SK-N-SH (cell line): ENCODE data around the gene BBS9. TPM values are rescaled to one million over a fixed set of nuclear protein-coding genes. Genes with fewer than 3 reads are reported as not detected.

Experiments used
- CTCF ChIA-PET: fragments of 300-600, 350-600 bp; formaldehyde crosslinking; extraction: SDS; loops from one replicate; lab custom pipeline; 2021; lab: Yijun Ruan, JAX
- POLR2A ChIA-PET: fragments of 350-600 bp; sonication (Branson Sonifier 250); formaldehyde crosslinking; extraction: SDS; loops from one replicate; lab custom pipeline; 2020; ENCODE audit warnings: antibody characterized with exemption, inconsistent platforms; lab: Yijun Ruan, JAX
- DNase-seq: peaks from one replicate; pipeline ENCODE4 v3.0.0; 2012
- H2AFZ ChIP-seq: fragments of 200-600 bp; sonication (generic); 2 replicates; pipeline ENCODE4 v1.8.1; 2016; ENCODE audit warnings: antibody characterized with exemption, mild to moderate bottlenecking, low read depth
- H3F3A ChIP-seq: fragments of 200-600 bp; sonication (generic); replicated peaks from 2 replicates; pipeline ENCODE3; 2016; ENCODE audit warnings: antibody characterized with exemption, mild to moderate bottlenecking; ENCODE audit not compliant: insufficient read depth
- H3K27ac ChIP-seq, 2 experiments: fragments of 200-500 bp in 1 of 2; fragments of 200-600 bp in 1 of 2; sonication (Bioruptor generic) in 1 of 2; sonication (generic), shearing (Covaris generic) in 1 of 2; 2 replicates each; pipeline versions ENCODE4 v1.5.1 to v1.6.1; 2014 to 2016; ENCODE audit warnings: low read depth in 2 of 2, inconsistent platforms in 1 of 2, low read length in 1 of 2, mild to moderate bottlenecking in 1 of 2, mixed read lengths in 1 of 2
- H3K27me3 ChIP-seq: fragments of 200-600 bp; sonication (generic), shearing (Covaris generic); 2 replicates; pipeline ENCODE4 v1.6.1; 2016; ENCODE audit warnings: mixed run types; ENCODE audit not compliant: insufficient read depth
- H3K36me3 ChIP-seq, 2 experiments: fragments of 200-500 bp in 1 of 2; fragments of 200-600 bp in 1 of 2; sonication (Bioruptor generic) in 1 of 2; sonication (generic) in 1 of 2; replicated peaks in 1 of 2; 2 replicates each; pipeline versions ENCODE3 to v1.5.1; 2014 to 2016; ENCODE audit warnings: low read length in 1 of 2, mild to moderate bottlenecking in 1 of 2; ENCODE audit not compliant: insufficient read depth in 2 of 2, control insufficient read depth in 1 of 2
- H3K4me1 ChIP-seq, 2 experiments: fragments of 200-500 bp in 1 of 2; fragments of 200-600 bp in 1 of 2; sonication (Bioruptor generic) in 1 of 2; sonication (generic), shearing (Covaris generic) in 1 of 2; 2 replicates each; pipeline versions ENCODE4 v1.5.1 to v1.6.1; 2014 to 2016; ENCODE audit warnings: low read depth in 1 of 2, low read length in 1 of 2, mixed run types in 1 of 2; ENCODE audit not compliant: insufficient read depth in 2 of 2, control insufficient read depth in 1 of 2
- H3K4me2 ChIP-seq: fragments of 200-600 bp; sonication (generic), shearing (Covaris generic); 2 replicates; pipeline ENCODE4 v1.6.1; 2017; ENCODE audit warnings: mixed run types
- H3K4me3 ChIP-seq, 2 experiments: fragments of 200-500 bp in 1 of 2; fragments of 200-600 bp in 1 of 2; sonication (Bioruptor generic) in 1 of 2; sonication (generic), shearing (Covaris generic) in 1 of 2; 2 replicates each; pipeline versions ENCODE4 v1.5.1 to v1.8.1; 2014 to 2016; ENCODE audit warnings: low read depth in 2 of 2, inconsistent platforms in 1 of 2, low read length in 1 of 2, mild to moderate bottlenecking in 1 of 2, mixed read lengths in 1 of 2, moderate library complexity in 1 of 2
- H3K79me2 ChIP-seq: fragments of 200-600 bp; sonication (generic); 2 replicates; pipeline ENCODE4 v1.8.1; 2017; ENCODE audit warnings: mild to moderate bottlenecking; ENCODE audit not compliant: insufficient read depth
- H3K9ac ChIP-seq: fragments of 200-600 bp; sonication (generic); 2 replicates; pipeline ENCODE4 v1.6.1; 2017; ENCODE audit warnings: mixed run types
- H3K9me2 ChIP-seq: fragments of 200-600 bp; sonication (generic); 2 replicates; pipeline ENCODE4 v1.6.1; 2017; ENCODE audit warnings: mixed run types
- H3K9me3 ChIP-seq: fragments of 200-600 bp; sonication (generic); 2 replicates; pipeline ENCODE4 v1.6.1; 2017; ENCODE audit warnings: mixed run types, mild to moderate bottlenecking, moderate library complexity
- H4K20me1 ChIP-seq: fragments of 200-600 bp; sonication (generic); 2 replicates; pipeline ENCODE4 v1.6.1; 2017; ENCODE audit warnings: mild to moderate bottlenecking, mixed run types; ENCODE audit not compliant: insufficient read depth
- EZH2phosphoT487 ChIP-seq: fragments of 200-600 bp; sonication (generic); IDR thresholded peaks from 2 replicates; pipeline ENCODE4 v1.6.1; 2017; ENCODE audit warnings: low read depth, mixed run types, mild to moderate bottlenecking, antibody characterized with exemption, moderate library complexity, borderline replicate concordance
- FOXJ3 ChIP-seq: sonication (generic); formaldehyde crosslinking; IDR thresholded peaks from 2 replicates; pipeline ENCODE4 v1.5.1; 2020; ENCODE audit warnings: mild to moderate bottlenecking, missing genetic modification reagents
- GABPA ChIP-seq: IDR thresholded peaks from 2 replicates; pipeline ENCODE4 v1.4.0; 2012; ENCODE audit warnings: low read depth, mild to moderate bottlenecking
- NRF1 ChIP-seq: IDR thresholded peaks from 2 replicates; pipeline ENCODE4 v1.6.1; 2012; ENCODE audit warnings: low read depth, mild to moderate bottlenecking, low read length
- RAD21 ChIP-seq: IDR thresholded peaks from 2 replicates; pipeline ENCODE4 v1.6.1; 2012; ENCODE audit warnings: mild to moderate bottlenecking, low read length
- RCOR1 ChIP-seq: fragments of 150-350 bp; IDR thresholded peaks from 2 replicates; pipeline ENCODE4 v1.6.1; 2017; ENCODE audit warnings: antibody characterized with exemption, low read length
- RXRA ChIP-seq: IDR thresholded peaks from 2 replicates; pipeline ENCODE4 v1.4.0; 2012; ENCODE audit warnings: low read depth, mild to moderate bottlenecking, borderline replicate concordance
- SIN3A ChIP-seq: IDR thresholded peaks from 2 replicates; pipeline ENCODE4 v1.6.1; 2012; ENCODE audit warnings: low read depth, mild to moderate bottlenecking, low read length, moderate library complexity, borderline replicate concordance
- SMC3 ChIP-seq: IDR thresholded peaks from 2 replicates; pipeline ENCODE4 v1.6.1; 2012; ENCODE audit warnings: low read depth, low read length, improper control_type of control experiment
- YY1 ChIP-seq: IDR thresholded peaks from 2 replicates; pipeline ENCODE4 v1.4.0; 2012; ENCODE audit warnings: low read depth, mild to moderate bottlenecking
- WGBS: methylation state at CpG from one replicate; pipeline ENCODE4 v1.1.6; 2017; ENCODE audit warnings: low lambda C conversion rate; 5-methylcytosine and 5-hydroxymethylcytosine counted together
- polyA plus RNA-seq, 3 experiments: library from polyadenylated mRNA; depleted of rRNA; stranded (reverse); fragments of >200 nt; gene quantifications; 2 replicates each; pipeline ENCODE4 v1.2.3, GENCODE V29; 2012
- TF ChIP-seq, protein P1 (sequence below): fragments of 200-600 bp; sonication (generic); IDR thresholded peaks from 2 replicates; pipeline ENCODE4 v1.6.1; 2017; ENCODE audit warnings: antibody characterized with exemption, mild to moderate bottlenecking, moderate library complexity
- TF ChIP-seq, protein P2 (sequence below): IDR thresholded peaks from 2 replicates; pipeline ENCODE4 v1.4.0; 2012; ENCODE audit warnings: low read depth, borderline replicate concordance
- TF ChIP-seq, protein P3 (sequence below): IDR thresholded peaks from 2 replicates; pipeline ENCODE4 v1.4.0; 2012; ENCODE audit warnings: low read depth
- TF ChIP-seq, protein P4 (sequence below): IDR thresholded peaks from 2 replicates; pipeline ENCODE4 v1.6.1; 2012; ENCODE audit warnings: mild to moderate bottlenecking, low read depth, low read length, moderate library complexity
- TF ChIP-seq, protein P5 (sequence below): fragments of 150-350 bp; IDR thresholded peaks from 2 replicates; pipeline ENCODE4 v1.6.1; 2016; ENCODE audit warnings: mild to moderate bottlenecking, low read depth, low read length
- TF ChIP-seq, protein P6 (sequence below): fragments of 150-350 bp; IDR thresholded peaks from 2 replicates; pipeline ENCODE4 v1.6.1; 2017; ENCODE audit warnings: antibody characterized with exemption, low read length, low read depth, borderline replicate concordance
- TF ChIP-seq, protein P7 (sequence below): IDR thresholded peaks from 2 replicates; pipeline ENCODE4; 2012

BBS9 gene
- polyA plus RNA-seq, 1 of the 3 experiments (the other 2 are of a cell fraction): 7.5 TPM

DNA sequence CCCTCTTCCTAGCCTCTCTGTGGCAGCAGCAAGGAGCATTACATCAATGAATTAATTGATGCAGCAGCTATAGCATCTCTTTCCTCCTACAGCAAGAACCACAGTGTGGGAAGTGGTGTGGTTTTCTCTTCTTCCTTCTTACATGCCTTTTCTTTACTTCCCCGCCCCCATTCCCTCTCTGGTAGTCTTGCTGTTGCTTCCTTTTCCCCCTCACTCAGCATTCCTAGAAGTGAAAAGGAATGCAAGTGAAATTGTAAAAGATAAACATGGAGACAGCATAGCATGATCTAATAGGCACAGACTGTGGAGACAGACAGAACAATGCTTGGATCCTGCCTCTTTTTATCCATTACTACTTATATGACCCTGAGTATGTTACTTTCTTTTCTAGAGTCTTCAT is 405.5 kb downstream of the BBS9 start (continued):
- TF ChIP-seq, protein P1, sequence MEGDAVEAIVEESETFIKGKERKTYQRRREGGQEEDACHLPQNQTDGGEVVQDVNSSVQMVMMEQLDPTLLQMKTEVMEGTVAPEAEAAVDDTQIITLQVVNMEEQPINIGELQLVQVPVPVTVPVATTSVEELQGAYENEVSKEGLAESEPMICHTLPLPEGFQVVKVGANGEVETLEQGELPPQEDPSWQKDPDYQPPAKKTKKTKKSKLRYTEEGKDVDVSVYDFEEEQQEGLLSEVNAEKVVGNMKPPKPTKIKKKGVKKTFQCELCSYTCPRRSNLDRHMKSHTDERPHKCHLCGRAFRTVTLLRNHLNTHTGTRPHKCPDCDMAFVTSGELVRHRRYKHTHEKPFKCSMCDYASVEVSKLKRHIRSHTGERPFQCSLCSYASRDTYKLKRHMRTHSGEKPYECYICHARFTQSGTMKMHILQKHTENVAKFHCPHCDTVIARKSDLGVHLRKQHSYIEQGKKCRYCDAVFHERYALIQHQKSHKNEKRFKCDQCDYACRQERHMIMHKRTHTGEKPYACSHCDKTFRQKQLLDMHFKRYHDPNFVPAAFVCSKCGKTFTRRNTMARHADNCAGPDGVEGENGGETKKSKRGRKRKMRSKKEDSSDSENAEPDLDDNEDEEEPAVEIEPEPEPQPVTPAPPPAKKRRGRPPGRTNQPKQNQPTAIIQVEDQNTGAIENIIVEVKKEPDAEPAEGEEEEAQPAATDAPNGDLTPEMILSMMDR: no peak
- no peak for TF ChIP-seq RAD21
- no peak for TF ChIP-seq FOXJ3 (CRISPR knock-in tag)

DNA sequence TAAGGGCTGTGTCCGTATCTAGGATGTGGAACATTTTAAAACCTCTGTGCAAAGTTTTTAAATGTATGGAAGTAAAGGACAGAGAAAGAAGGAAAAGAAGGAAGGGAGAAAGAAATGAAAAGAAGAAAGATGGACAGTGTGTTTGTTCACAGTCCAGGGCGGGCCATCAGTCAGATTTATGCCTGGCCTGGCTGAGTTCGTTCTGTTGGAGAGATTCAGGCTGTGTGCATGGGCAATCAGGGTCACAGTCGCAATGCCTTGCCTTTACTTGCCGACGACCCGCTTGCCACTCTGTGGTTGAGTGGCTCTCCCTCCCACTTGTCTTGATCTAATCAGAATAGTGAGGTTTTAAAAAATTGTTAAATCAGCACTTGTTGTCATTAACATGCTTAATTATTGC is 406.6 kb downstream of the BBS9 start:
- no peaks in the 10 kb centered on the region for H3K9me2 ChIP-seq
- no peak overlapping the region for H3K4me2 ChIP-seq
- H3F3A ChIP-seq: no peaks in the 10 kb centered on the region
- H3K9me3 ChIP-seq: no peaks in the 10 kb centered on the region
- H3K4me1 ChIP-seq: no peaks in the 10 kb centered on the region; a peak in 1 of 4 replicates
- no peak overlapping the region for H3K9ac ChIP-seq
- TF ChIP-seq SIN3A (no peak), YY1 (no peak), RCOR1 (no peak), EZH2phosphoT487 (no peak), NRF1 (no peak), RXRA (no peak), SMC3 (no peak), GABPA (no peak)
- TF ChIP-seq, protein P2, sequence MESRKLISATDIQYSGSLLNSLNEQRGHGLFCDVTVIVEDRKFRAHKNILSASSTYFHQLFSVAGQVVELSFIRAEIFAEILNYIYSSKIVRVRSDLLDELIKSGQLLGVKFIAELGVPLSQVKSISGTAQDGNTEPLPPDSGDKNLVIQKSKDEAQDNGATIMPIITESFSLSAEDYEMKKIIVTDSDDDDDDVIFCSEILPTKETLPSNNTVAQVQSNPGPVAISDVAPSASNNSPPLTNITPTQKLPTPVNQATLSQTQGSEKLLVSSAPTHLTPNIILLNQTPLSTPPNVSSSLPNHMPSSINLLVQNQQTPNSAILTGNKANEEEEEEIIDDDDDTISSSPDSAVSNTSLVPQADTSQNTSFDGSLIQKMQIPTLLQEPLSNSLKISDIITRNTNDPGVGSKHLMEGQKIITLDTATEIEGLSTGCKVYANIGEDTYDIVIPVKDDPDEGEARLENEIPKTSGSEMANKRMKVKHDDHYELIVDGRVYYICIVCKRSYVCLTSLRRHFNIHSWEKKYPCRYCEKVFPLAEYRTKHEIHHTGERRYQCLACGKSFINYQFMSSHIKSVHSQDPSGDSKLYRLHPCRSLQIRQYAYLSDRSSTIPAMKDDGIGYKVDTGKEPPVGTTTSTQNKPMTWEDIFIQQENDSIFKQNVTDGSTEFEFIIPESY: no peak
- TF ChIP-seq, protein P3, sequence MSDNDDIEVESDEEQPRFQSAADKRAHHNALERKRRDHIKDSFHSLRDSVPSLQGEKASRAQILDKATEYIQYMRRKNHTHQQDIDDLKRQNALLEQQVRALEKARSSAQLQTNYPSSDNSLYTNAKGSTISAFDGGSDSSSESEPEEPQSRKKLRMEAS: no peak
- TF ChIP-seq, protein P4, sequence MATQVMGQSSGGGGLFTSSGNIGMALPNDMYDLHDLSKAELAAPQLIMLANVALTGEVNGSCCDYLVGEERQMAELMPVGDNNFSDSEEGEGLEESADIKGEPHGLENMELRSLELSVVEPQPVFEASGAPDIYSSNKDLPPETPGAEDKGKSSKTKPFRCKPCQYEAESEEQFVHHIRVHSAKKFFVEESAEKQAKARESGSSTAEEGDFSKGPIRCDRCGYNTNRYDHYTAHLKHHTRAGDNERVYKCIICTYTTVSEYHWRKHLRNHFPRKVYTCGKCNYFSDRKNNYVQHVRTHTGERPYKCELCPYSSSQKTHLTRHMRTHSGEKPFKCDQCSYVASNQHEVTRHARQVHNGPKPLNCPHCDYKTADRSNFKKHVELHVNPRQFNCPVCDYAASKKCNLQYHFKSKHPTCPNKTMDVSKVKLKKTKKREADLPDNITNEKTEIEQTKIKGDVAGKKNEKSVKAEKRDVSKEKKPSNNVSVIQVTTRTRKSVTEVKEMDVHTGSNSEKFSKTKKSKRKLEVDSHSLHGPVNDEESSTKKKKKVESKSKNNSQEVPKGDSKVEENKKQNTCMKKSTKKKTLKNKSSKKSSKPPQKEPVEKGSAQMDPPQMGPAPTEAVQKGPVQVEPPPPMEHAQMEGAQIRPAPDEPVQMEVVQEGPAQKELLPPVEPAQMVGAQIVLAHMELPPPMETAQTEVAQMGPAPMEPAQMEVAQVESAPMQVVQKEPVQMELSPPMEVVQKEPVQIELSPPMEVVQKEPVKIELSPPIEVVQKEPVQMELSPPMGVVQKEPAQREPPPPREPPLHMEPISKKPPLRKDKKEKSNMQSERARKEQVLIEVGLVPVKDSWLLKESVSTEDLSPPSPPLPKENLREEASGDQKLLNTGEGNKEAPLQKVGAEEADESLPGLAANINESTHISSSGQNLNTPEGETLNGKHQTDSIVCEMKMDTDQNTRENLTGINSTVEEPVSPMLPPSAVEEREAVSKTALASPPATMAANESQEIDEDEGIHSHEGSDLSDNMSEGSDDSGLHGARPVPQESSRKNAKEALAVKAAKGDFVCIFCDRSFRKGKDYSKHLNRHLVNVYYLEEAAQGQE: no peak
- TF ChIP-seq, protein P5, sequence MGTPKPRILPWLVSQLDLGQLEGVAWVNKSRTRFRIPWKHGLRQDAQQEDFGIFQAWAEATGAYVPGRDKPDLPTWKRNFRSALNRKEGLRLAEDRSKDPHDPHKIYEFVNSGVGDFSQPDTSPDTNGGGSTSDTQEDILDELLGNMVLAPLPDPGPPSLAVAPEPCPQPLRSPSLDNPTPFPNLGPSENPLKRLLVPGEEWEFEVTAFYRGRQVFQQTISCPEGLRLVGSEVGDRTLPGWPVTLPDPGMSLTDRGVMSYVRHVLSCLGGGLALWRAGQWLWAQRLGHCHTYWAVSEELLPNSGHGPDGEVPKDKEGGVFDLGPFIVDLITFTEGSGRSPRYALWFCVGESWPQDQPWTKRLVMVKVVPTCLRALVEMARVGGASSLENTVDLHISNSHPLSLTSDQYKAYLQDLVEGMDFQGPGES: no peak
- TF ChIP-seq, protein P6, sequence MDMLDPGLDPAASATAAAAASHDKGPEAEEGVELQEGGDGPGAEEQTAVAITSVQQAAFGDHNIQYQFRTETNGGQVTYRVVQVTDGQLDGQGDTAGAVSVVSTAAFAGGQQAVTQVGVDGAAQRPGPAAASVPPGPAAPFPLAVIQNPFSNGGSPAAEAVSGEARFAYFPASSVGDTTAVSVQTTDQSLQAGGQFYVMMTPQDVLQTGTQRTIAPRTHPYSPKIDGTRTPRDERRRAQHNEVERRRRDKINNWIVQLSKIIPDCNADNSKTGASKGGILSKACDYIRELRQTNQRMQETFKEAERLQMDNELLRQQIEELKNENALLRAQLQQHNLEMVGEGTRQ: no peak
- TF ChIP-seq, protein P7, sequence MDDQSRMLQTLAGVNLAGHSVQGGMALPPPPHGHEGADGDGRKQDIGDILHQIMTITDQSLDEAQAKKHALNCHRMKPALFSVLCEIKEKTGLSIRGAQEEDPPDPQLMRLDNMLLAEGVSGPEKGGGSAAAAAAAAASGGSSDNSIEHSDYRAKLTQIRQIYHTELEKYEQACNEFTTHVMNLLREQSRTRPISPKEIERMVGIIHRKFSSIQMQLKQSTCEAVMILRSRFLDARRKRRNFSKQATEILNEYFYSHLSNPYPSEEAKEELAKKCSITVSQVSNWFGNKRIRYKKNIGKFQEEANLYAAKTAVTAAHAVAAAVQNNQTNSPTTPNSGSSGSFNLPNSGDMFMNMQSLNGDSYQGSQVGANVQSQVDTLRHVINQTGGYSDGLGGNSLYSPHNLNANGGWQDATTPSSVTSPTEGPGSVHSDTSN: no peak
- TF ChIP-seq, all 33 proteins: peak for 0
- Histone ChIP-seq H3K4me3 (no peak overlapping the region), H3K27ac (no peak overlapping the region), H2AFZ (no peak overlapping the region), H3K27me3 (no peaks in the 10 kb centered on the region), H3K79me2 (no peaks in the 10 kb centered on the region), H4K20me1 (no peaks in the 10 kb centered on the region), H3K36me3 (no peaks in the 10 kb centered on the region)
- ChIA-PET POLR2A (no interaction called here), CTCF (no interaction called here)
- no peak for DNase-seq
- WGBS: 89% methylated on average over 7 of the region's 7 CpGs
